Fibroblast of skin of left biceps (primary cell): Measurements from ENCODE around the gene TTLL12.
A peak's percentile ranks its signal among the peaks of the same experiment; 100 is the strongest.
"Not testable (repeated sequence)": the region's sequence is repeated elsewhere in the genome, so short reads cannot be mapped to it uniquely, and the experiment has no call there.

ENCODE experiments used
- DNase-seq, 2 experiments: peaks; one replicate each; pipeline ENCODE4 v3.0.0-alpha.2; 2013; ENCODE audit warnings: low read depth in 2 of 2

Gene TTLL12

DNA sequence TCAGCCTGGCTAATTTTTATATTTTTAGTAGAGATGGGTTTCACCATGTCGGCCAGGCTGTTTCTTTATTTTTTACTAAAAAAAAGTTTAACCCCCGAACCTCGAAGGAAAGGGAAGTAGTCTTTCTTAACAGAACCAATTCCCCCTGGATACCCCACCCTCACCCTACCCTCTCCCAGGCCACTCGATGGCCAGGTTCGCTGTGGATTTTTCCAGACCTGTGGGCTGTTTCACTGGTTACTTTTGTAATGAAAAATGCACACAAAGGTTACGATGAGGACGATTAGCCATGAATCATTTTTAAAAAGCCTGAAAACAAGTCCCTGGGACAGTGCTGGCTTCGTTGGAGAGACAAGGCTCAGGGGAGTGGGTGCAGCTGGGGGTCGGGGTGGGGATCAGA lies 33.0 kb downstream of the TTLL12 start:
- no peak for DNase-seq

DNA sequence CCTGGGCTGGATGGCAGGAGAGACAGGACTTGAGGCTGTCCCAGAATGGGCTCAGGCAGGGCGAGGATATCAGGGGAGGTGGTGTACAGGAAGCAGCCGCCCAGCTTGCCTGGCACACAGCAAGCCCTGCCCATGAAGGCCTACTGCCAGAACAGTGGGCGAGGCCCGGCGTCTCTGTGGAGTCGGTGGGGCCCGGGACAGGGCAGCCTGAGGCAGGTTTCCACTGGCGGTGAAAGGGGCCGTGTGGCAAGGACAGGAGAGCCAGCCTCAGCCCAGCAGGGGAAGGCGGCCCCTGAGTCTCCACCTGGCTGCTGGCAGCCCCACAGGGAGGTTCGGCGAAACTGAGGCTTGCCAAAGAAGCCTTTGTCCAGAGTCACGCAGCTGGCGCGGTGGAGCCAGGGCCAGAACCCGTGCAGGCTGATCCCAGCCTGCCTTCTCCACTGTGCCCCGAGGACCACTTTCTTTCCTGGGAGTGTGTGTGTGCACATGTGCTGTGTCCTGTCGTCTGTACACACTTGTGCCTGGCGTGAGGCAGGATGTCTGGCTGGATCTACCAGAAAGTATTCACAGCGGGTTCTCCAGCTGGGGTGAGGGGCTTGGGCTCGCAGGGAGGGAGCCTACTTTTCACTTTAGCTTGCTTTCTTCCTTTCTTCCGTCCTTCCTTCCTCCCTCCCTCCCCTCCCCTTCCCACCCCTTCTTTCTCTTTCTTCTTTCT lies 34.4 kb downstream of the TTLL12 start:
- no peak for DNase-seq

DNA sequence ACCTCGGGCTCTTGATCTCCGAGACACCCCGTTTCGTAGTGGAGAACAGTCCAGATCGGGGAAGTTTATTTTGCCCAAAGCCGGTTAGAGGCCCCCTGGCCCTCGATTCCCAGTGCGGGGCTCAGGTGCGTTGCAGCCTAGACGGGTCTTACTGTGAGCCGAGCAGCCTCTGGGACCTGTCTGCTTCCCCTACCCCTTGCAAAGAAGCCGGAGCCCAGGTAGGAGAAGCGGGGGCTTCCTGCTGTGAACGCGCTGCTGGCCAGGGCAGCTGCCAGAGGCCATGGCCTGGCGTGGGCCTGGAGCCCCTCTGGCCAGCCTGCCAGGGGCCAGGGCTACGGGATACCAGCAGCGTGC lies 35.0 kb downstream of the TTLL12 start:
- no peak for DNase-seq

DNA sequence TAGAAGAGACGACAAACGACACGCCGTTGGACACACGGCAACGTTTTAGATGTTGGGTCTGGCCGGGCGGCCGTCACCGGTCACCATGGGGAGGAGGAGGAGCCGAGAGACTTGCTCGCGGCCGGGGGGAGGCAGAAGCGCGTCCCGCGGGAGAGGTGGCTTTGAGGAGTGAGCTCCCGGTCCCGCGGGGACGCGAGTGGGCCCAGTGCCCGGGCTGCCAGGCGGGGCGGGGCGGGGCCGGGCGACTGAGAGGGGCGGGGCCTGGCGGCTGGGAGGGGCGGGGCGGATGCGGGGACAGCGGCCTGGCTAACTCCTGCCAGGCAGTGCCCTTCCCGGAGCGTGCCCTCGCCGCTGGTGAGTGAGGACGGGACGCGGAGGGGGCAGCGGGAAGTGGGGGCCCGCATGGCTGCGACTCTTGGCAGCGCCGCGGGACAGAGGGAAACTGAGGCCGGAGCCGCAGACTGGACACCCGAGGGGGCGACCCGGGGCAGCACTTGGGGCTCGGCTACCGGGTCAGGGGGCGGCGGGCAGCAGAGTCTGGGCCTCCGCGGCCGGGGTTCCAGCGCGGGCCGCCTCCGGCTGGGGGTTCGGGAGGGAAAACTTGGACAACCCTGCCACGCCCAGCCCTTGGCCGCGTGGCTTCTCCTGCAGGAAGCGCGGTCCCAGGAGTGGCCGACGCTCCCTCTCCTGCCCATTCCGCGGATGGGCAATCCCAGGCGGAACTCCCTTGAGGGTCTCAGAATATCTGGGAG lies 35.5 kb downstream of the TTLL12 start, which contains the start of gene TSPO:
TSS of gene TSPO (plus strand) at position 309 of the 752 bp plus-strand sequence. CDS start 7,680 bp downstream, outside the sequence.
- DNase-seq, result no peak

DNA sequence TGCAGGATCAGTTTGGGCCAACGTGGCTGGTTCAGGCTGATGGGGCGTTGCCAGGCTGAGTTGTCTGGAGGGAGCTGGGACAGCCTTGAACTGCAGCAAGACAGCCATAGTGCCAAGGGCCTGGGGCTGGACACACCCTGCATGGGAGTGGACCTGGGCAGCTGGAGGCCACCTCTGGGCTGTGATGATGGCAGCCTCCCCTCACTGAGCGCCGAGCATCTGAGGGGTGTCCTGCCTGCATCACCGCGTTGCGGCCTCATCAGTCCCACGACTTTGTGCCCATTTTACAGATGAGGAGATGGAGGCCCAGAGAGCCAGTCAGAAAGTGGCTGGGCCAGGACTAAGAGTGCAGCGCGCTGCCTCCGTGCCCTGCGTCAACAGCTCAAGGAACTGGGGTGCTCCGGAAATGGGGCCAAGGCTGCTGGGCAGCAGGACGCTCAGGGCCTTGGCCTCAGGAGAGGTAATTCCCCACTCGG lies 36.2 kb downstream of the TTLL12 start:
- DNase-seq, result no peak

DNA sequence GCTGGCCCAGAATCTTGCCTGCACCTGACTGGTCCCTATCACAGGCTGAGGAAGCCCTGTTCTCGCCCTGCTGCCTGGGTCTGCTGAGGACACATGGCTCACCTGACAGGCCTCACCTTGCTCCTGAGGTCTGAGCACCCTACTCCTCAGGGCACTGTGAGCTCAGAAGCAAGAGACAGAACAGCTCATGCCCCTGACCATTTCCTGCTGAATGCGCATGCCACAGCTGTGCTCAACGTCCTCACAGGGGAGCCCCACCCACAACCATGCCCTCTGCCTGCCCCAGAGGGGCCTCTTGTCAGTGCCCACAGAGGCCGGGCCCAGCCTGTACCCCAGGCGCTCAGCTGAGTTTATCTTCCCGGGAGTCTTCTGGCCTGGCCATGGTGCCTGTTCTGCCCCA lies 38.4 kb downstream of the TTLL12 start:
- no peak for DNase-seq

DNA sequence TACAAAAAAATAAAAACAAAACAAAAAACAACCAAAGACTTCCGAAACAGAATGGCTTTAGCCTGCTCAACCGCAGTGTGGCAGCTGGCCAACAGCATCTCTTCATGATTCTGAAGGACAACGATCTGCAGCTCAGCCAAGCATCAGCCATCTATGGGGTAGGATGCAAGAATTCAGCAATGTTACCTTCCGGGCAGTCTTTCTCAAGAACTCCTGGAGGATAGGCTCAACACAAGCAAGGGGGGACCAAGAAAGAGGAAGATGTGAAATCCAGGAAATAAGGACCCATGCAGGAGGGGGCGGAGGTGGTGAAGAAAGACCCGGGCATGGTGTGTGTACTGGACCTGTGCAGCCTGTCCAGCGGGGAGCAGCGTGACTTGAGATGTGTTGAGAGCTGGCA lies 39.1 kb downstream of the TTLL12 start:
- DNase-seq, result no peak

DNA sequence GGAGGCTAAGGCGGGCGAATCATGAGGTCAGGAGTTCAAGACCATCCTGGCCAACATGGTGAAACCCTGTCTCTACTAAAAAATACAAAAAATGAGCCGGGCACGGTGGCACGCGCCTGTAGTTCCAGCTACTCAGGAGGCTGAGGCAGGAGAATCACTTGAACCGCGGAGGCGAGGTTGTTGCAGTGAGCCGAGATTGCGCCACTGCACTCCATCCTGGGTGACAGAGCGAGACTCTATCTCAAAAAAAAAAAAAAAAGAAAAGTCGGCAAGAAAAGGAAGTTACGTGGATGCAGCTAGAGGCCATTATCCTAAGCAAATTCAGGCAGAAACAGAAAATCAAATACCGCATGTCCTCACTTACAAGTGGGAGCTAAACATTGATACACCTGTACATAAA lies 40.6 kb downstream of the TTLL12 start:
- DNase-seq, result not testable (repeated sequence)

DNA sequence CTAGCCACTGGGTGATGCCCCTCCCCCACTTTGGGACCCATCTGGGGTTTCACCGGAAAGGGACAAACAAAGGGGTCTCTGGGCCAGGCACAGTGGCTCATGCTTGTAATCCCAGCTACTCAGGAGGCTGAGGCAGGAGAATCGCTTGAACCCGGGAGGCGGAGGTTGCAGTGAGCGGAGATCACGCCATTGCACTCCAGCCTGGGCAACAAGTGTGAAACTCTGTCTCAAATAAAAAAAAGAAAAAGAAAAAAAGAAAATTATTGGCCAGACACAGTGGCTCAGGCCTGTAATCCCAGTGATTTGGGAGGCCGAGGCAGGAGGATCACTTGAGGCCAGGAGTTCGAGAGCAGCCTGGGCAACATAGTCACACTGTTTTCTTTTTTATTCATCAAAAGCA lies 41.6 kb downstream of the TTLL12 start:
- DNase-seq, result not testable (repeated sequence)

DNA sequence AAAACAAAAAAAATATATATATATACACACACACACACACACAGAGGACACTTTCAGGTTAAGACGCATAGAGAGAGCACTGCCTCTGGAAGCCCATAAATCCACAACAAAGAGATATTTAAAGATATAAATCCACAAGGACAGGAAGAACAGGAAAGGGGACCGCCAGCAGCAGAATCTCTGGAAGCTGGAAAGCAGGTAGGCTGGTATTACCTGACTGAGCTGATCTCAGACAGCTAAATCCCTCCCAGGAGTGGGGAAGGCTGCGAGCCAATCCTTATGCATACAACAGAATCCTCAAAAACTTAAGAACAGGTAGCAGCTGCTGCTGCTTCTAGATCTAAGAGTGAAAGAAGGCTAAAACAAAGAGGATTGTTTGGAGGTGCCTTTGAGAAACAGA lies 42.0 kb downstream of the TTLL12 start:
- no peak for DNase-seq

DNA sequence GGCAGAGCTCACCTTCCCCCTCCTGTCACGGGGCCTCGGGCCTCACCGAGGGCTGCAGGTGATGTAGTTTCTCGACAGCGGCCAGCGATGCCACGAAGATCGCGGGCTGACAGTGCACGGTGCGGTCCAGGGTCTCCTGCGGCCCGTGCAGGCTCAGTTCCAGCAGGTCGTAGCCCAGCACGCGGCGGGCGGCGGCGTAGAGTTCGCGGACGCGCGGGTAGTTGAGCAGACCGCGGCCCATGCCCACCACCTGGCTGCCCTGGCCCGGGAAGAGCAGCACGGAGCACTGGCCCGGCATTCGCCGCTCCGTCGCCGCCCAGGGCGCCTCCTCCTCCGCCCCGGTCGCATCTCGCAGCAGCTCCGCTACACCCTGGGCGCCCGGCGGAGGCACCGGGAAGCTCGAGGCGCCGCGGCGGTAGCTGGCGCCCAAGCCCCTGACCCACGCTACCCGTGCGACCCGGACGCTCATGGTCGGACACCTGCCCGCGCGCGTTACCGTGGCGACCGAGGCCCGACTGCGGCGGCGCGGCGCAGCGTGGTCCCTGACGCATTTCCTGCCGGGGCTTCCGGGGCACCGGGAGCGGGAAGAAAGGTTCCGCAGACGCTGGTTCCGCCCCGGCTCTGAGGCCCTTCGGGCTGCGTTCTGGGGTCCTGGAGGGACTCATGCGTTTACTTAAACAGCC lies 43.9 kb downstream of the TTLL12 start, which contains the start of gene MCAT:
TSS of gene MCAT (minus strand) at position 519 of the 683 bp plus-strand sequence. CDS start at position 469, 50 bp downstream.
- peak; percentile 17 to 24 for DNase-seq

DNA sequence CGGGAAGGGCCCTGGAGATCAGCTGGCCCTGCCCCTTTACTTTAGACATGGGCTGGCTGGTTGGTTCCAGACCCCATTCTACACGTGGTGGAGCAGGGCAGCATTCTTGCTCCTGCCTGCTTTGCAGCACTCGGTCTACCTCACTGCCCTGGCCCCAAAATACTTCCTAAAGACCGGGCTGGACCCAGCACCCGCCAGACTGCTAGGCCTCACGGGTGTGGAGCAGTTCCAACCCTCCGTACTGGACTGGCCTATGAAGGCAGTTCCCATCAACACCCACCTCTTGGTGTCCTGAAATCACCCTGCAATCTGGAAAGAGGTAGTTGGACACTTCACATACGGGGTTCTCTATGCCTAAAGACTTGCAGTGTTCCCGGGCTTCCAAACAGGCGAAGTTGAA lies 50.1 kb downstream of the TTLL12 start:
- DNase-seq, result no peak

DNA sequence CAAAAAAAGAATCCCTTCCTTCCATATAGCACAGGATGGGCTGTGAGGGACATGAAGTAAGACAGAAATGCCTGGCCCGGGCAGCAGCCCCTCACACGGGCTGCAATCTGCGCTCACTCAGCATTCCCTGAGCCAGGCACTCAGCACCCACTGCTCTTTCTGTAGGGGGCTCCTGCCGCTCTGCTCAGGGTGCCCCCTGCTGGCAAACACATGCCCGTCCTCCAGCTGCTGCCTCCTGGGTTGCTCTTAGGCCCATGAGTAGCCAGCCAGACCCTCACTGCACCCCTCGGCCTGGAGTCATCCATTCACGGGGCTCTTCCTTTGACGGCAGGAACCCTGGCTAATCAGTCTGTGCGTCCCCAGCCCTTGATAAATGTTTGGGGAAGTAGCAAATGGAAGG lies 50.7 kb downstream of the TTLL12 start:
- DNase-seq, result no peak

DNA sequence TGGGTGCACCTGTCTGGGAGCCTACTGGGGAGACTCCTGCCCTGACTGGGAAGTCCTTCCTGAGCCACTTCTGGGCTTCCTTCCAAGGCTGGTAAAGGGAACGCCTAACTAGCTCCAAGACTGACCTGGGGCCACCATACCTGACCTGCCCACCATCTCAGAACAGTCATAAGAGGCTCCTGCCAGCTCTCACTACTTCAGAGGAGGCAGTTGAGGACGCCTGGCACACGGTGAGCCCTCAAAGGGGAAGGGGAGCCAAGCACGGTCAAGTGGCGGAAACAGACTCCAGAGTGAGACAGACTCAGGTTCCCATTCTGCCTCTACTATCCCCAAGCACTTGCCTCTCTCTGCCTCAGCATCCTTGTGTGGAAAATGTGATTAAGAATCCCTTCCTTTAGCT lies 51.4 kb downstream of the TTLL12 start:
- no peak for DNase-seq

DNA sequence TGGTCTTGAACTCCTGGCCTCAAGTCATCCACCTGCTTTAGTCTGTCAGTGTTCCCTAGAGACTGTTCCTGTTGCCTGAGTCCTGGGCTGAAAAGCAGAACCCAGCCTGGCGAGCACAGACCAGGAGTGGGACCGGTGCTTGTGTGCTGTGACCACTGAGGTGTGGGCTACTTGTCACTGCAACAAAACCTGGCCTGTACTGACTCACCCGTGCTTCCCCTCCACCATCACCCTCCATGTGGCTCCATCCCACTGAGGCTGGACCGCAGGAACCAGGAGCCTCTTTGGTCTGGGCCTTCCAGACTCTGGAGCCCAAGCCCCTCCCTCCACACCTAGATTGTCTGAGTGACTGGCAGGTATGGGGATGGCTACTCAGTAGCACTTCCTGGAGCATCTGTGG lies 52.4 kb downstream of the TTLL12 start:
- no peak for DNase-seq

DNA sequence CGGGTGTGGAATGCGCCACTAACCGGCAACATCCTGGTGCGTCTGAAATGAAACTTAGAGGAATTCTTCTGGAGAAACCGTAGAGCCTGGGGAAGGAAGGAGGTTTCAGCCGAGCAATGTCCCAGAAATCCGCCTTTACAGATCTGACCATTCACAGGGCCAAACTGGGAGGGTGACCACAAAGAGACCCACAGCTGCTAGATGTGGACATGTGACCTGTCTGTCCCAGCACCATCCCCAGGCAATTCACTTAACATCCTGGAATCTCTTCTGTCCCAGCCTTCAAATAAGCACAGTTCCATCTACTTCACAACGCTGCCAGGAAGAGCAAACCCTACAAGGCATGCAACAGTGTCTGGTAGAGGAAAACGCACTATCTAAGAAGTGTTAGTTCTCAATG lies 53.5 kb downstream of the TTLL12 start:
- no peak for DNase-seq

DNA sequence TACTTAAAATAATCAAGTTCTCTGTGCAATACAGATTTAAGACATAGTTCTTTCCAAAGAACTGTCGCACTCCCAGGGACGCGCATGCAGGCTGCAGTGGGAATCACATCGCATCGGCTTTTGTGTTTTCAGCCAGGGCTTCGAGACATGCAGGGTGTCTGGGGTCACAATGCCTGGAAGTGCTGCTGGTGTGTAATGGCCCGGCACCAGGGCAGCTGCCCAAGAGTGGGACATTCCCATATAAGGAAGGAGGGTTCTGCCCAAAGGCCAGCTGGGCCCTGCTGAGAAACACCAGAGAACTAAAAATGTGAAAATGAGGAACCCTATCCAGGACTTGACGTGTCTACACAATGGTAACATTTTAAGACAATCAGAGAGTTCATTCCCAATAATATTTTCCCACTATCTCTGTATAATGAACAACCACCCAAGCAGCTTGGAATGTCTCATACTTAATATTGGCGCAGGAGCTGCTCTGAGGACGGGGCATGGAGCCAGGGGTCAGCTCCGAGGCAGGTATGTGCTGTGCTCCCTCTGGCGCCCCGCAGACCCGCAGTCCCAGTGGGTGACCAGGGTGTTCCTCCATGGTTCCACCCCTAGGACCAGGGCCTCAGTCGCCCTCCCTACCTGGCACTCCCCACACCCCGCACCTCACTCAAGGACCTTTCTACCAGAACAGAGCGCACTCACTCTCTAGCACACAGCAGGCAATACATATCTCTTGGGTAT lies 55.0 kb downstream of the TTLL12 start:
- no peak for DNase-seq

DNA sequence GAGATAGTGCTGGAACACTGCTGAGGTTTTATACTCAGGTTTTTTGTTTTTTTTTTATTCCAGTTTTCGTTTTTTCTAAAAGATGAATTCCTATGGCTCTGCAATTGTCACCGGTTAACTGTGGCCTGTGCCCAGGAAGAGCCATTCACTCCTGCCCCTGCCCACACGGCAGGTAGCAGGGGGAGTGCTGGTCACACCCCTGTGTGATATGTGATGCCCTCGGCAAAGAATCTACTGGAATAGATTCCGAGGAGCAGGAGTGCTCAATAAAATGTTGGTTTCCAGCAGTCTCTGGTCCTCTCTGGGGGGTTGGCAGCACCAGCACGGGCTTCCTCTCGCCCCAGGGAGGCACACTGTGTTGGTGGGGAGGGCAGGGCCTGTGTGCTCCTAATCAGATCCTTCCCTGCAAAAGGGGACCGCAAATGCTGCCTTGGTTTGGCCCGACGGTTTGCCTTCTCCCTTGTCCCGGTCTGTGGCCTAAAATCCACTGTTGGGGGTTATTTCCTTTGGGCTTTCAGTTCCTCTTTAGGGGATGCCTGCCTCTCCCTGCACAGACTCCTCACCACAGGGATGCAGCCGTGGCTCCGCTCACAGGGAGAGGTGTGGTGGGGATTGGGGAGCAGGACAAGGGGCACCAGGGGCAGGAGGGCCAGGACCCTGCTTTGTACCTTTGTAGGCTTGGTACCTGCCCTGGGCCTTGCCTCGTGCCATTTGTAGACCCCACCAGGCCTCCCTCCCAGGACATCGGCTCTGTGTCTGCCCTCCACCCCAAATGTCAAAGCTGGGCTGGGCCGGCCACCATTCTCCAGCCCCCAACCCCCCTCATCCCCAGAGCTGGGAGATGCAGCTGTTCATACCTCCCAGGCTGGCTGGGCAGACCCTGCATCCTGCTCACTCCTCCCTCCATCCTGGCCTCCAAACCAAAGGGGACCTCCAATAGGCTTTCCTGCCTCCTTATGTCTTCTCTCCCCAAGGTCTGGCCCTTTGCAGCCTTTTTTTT lies 57.2 kb downstream of the TTLL12 start:
- no peak for DNase-seq

DNA sequence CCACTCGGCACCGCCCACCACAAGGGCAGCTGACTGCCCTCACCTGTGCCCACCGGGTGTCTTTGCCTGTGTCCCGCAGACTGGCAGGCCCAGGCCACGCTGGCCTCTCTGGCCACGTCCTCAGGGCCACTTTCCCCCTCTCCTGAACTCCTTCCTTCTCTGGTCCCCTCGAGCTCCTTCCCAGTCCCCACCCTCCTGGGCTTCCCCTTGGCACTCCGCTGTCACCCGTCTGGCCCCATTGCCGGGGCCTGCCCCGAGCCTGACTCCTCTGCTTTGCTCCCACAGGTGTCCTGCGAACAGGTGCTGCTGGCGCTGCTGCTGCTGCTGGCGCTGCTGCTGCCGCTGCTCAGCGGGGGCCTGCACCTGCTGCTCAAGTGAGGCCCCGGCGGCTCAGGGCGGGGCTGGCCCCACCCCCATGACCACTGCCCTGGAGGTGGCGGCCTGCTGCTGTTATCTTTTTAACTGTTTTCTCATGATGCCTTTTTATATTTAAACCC lies 58.0 kb downstream of the TTLL12 start:
- DNase-seq, result no peak

DNA sequence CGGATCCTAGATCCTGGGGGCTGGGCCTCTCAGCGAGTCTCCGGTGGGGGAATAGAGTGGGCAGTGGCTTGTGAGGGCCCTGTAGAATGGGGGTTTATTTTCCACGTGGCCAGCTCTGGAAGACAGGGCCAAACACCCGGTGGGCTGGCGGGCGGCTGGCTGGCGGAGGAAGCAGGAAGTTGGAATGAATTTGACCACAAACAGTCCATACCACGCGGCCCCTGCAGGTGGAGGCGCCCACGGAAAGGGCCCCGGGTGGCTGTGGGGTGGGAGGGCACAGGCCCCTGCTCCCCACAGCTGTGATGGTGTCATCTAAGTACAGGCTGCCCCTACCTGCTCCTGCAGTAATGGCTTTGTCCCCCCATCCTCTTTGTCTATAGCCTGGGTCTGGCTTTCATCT lies 58.8 kb downstream of the TTLL12 start:
- DNase-seq, result no peak
